GDM1 (cell line): Measurements from ENCODE around the gene USP24.
"Not testable (repeated sequence)": the region's sequence is repeated elsewhere in the genome, so short reads cannot be mapped to it uniquely, and the experiment has no call there.

Source experiments
- DNase-seq: peaks from one replicate; lab custom pipeline; 2025; lab: John Stamatoyannopoulos, UW

Gene USP24

GRCh38 chr1:55232448-55233144, 17.4 kb upstream of the USP24 start:
- DNase-seq = no peak

GRCh38 chr1:55231745-55232144, 16.6 kb upstream of the USP24 start:
- DNase-seq = no peak

- no peak for DNase-seq
These were observed 15.5 kb upstream of the USP24 start for GRCh38 chr1:55230659-55231058.

- not testable (repeated sequence) for DNase-seq
These were observed 14.6 kb upstream of the USP24 start for GRCh38 chr1:55229726-55230125.

- no peak for DNase-seq
These were observed 10.1 kb upstream of the USP24 start for GRCh38 chr1:55225228-55225627.

- DNase-seq = no peak
These were observed 9.6 kb upstream of the USP24 start for GRCh38 chr1:55224729-55225128.

- DNase-seq = no peak
These were observed 7.0 kb upstream of the USP24 start for GRCh38 chr1:55222152-55222551.

- DNase-seq = peak; percentile 77
These were observed 2.2 kb upstream of the USP24 start for GRCh38 chr1:55217226-55217986.

GRCh38 chr1:55216096-55216495, 932 bp upstream of the USP24 start:
- no peak for DNase-seq

GRCh38 chr1:55214934-55215193, 300 bp downstream of the USP24 start:
- peak; percentile 49 for DNase-seq

GRCh38 chr1:55214212-55214933, 791 bp downstream of the USP24 start:
- no peak for DNase-seq

- DNase-seq = no peak
These were observed 1.3 kb downstream of the USP24 start for GRCh38 chr1:55213885-55214211.

- DNase-seq = no peak
These were observed 1.8 kb downstream of the USP24 start for GRCh38 chr1:55213151-55213884.

GRCh38 chr1:55212349-55213150, 2.6 kb downstream of the USP24 start:
- DNase-seq = no peak

- no peak for DNase-seq
These were observed 3.3 kb downstream of the USP24 start for GRCh38 chr1:55211863-55212262.

- DNase-seq = no peak
These were observed 4.0 kb downstream of the USP24 start for GRCh38 chr1:55210990-55211801.

GRCh38 chr1:55209247-55209646, 5.9 kb downstream of the USP24 start:
- no peak for DNase-seq

- DNase-seq = no peak
These were observed 9.0 kb downstream of the USP24 start for GRCh38 chr1:55206210-55206609.

GRCh38 chr1:55204997-55205396, 10.2 kb downstream of the USP24 start:
- DNase-seq = no peak

- DNase-seq = no peak
These were observed 12.1 kb downstream of the USP24 start for GRCh38 chr1:55203064-55203463.

GRCh38 chr1:55200667-55201066, 14.5 kb downstream of the USP24 start:
- DNase-seq = no peak
